GM19463 (cell line): Measurements from ENCODE around the gene MAP2K6.

ENCODE experiments used
- ATAC-seq: cut with Tn5 transposase; IDR thresholded peaks from one replicate; pipeline ENCODE4 v1.9.1; 2021; ENCODE audit warnings: mild to moderate bottlenecking, moderate library complexity; ENCODE audit not compliant: unreplicated experiment

The MAP2K6 gene

DNA sequence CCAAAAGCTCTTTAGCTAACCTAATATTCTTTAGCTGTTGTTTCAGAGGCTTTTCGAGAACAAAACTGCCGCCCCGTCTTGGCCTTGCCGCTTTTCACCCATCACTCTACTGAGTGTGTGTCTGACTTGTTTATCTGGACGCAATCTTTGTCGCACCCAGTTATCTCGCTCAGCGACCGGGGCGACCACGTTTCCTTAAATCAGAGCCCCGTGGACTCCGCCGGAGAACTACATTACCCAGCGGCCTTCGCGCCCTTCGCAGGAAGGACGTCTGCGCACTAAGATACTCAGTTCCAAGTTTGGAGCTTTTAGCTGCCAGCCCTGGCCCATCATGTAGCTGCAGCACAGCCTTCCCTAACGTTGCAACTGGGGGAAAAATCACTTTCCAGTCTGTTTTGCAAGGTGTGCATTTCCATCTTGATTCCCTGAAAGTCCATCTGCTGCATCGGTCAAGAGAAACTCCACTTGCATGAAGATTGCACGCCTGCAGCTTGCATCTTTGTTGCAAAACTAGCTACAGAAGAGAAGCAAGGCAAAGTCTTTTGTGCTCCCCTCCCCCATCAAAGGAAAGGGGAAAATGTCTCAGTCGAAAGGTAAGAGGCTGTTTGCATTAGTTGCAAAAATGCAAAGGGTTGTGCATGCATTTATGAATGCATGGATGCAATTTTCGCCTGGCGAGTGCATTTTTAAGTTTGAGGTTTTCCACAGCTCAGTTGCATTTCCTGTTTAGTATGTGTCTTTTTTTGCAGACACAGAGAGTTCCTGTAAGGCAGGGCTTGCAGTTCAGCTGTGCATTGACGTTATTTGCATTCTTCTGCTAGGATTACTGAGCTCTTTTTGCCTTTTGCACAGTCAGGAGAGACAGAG lies at the start of gene MAP2K6:
TSS of gene MAP2K6 (plus strand) at position 290 of the 867 bp plus-strand sequence. CDS start at position 578, 288 bp downstream.
- peak; percentile 98 for ATAC-seq

DNA sequence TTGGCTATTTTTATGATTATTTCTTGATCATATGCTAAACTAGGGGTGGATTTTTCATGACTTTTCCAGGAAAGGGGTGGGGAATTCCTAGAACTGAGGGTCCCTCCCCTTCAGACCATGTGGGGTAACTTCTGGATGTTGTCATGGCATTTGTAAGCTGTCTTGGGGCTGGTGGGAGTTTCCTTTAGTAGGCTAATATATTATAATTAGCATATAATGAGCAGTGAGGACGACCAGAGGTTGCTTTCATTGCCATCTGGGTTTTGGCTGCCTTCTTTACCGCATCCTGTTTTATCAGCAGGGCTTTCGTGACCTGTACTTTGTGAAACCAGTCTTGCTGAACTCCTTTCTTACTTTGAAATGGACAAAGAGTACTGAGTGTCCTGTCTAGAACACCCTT lies 47.2 kb upstream of the MAP2K6 start:
- ATAC-seq = peak; percentile 53

DNA sequence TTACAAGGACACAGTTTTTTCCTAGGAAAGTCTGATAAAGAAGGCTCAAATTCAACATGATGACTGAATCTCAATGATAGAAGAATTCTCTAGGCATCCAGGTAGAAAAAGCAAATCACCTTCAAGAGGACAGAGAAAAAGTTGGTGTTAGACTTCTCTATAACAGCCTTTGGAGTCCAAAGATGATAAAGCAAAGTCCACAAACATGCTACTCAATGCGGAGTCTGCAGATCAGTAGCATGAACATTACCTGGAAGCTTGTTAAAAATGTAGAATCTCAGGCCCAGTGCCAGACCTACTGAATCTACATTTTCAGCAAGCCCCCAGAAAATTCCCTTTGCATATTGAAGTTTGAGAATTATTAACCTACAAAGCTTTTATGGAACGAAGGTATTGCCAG lies 41.4 kb upstream of the MAP2K6 start:
- ATAC-seq = no peak

DNA sequence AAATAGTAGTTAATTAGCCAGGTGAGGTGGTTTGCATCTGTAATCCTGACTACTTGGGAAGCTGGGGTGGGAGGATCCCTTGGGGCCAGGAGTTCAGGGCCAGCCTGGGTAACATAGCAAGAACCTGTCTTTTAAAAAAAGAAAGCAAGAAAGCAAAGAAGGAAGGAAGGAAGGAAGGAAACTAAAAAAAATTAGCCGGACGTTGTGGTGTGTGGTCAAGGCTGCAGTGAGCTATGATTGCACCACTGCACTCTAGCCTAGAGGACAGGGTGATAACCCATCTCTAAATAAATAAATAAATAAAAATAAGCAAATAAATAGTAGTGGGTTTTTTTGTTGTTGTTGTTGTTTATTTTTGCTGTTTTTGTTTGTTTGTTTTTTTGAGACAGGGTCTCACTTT lies 39.3 kb upstream of the MAP2K6 start:
- ATAC-seq = no peak

DNA sequence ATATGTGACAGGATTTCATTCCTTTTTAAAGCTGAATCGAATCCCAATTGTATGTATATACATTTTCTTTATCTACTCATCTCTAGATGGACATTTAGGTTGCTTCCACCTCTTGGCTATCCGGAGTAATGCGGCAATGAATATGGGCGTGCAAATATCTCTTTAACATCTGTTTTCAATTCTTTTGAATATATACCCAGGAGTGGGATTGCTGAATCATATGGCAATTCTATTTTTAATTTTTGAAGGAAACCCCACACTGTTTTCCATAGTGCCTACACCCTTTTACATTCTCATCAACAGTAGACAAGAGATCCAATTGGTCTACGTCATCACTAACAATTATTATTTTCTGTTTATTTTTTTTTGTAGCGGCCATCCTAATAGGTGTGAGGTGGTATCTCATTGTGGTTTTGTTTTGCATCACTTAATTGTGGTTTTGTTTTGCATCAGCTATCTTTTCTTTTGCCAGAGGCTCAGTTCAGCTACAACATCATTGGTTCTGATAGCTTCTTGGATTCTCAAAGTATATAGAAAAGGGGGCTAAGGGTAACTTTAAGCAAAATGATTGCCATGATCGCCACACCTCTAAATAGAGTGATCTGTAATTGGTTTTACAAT lies 25.6 kb upstream of the MAP2K6 start:
- ATAC-seq = no peak

DNA sequence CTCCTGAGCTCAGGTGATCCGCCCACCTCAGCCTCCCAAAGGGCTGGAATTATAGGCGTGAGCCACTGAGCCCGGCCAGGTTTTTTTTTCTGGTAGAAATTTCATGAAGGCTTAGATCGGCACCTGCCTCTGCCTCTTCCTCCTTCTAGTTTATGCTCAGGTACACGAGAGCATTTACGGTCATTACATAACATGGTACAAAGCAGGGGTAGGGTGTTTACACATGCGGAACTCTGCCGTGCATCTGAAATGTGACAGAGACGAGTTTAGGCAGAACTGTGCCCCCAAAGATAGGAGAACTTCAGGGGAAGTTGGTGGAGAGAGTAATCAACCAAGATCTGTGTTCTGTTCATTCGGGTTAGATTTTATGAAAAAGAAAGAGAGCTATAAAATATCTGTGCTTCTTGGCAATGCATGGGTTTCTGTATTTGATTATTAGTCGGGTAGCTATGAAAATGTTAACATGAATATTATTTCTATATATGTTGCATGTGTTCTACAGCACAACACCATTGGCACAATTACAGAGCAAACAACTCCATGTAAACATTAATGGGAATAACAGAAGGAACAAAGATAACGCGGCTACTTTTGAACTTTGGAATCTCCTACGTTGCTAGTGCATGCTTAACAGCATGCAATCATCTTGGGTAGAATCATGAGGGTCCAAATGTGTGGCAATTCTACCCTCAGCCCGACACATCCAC lies 23.5 kb upstream of the MAP2K6 start:
- ATAC-seq = no peak

DNA sequence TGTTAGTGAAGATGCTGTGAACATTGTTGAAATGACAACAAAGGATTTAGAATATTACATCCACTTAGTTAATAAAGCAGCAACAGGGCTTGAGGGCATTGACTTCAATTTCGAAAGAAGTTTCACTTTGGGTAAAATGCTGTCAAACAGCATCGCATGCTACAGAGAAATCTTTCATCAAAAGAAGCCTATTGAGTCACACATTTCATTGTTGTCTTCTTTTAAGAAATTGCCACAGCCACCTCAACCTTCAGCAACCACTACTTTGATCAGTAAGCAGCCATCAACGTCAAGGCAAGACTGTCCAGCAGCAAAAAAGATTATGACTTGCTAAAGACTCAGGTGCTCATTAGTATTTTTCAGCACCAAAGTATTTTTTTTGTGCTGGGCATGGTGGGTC lies 13.2 kb upstream of the MAP2K6 start:
- no peak for ATAC-seq

DNA sequence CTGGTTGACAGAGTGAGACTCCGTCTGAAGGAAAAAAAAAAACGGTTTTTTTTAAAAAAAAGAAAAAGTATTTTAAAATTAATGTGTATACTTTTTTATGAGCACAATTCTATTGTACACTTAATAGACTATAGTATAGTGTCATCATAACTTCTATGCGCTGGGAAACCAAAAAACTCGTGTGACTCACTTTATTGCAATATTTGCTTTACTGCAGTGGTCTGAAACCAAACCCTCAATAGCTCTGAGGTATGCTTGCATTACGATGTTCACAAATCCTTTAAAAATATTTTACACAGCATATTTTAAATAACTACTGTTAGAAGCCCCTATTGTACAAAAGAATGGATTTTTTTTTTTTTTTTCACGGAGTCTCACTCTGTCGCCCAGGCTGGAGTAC lies 12.4 kb upstream of the MAP2K6 start:
- no peak for ATAC-seq

DNA sequence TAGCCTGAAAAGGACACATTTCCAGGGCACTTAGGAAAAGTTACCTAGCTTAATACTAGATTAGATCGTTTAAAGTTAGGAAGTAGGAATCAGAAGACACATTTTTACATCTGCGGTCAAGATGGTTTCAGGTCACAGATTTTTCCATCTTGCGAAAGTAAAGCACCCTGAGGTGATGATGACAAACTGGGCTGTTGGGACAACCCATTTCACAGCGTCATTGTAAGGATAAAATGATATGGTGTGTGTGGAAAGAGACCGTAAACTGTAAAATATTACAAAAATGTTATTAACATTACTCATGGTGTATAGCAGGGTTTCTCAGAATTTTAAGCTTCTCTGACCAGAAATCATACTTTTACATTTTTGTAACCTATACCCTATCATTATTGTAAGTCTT lies 10.1 kb upstream of the MAP2K6 start:
- ATAC-seq = no peak

DNA sequence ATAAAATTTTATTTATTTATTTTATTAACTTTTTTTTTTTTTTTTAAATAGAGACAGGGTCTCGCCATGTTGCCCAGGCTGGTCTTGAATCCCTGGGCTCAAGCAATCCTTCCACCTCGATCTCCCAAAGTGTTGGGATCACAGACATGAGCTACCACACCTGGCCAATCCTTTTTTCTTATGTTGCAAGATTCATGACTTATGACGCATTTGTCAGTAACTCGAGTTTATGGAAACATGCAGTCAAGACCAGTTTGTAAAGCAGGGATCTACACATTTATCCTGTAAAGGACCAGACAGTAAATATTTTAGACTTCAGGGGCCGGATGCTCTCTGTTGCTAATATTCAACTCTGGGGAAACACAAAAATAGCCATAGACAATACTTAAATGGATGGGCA lies 9.4 kb upstream of the MAP2K6 start:
- ATAC-seq = no peak

DNA sequence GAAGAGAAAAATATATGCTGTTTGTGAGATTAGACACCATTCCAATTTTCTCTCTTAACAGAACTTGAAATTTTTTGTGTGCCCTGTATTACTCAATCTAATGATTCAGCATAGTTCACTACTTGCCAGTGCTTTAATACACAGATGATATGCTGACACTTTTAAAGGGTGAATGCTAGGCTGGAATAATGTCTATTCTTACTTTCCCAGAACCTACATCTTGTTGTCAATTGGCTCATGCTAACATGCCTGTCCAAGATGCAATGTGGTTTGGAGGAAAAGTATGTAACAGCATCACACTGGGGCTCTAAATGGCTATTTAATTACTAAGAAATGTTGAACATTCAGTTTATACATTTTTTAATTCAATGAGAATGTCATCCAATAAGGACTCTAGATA lies 7.6 kb upstream of the MAP2K6 start:
- ATAC-seq = no peak

DNA sequence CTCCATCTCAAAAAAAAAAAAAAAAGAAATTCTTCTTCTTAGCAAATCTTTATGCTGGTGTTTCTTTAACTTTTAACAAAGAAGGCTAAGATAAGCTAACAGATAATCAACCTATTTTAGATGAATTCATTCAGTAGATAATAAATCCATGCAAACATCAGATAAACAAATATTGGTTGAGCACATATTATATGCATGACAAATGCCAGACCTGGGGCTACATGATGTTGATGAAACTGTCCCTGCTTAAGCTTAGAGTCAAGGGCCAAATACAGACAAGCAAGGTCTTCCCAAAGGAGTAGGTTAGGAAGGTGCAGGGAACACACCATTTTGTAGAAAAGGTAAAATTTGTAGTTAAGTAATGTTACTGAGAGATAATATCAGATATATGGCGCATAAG lies 6.7 kb upstream of the MAP2K6 start:
- no peak for ATAC-seq

DNA sequence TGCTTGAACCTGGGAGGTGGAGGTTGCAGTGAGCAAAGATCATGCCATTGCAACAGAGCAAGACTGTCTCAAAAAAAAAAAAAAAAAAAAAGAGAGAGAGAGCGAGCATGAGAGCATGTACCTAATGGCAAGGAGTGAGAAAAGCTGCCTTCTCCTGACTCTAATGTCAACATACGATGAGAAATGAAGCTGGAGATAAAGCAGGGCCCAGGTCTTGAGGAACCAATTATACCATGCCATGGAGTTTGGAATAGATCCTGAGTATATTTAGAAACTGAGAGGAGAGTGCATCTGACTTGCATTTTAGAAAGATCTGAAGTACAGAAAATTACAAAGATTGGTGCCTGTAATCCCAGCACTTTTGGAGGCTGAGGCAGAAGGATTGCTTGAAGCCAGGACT lies 3.8 kb upstream of the MAP2K6 start:
- ATAC-seq = no peak

DNA sequence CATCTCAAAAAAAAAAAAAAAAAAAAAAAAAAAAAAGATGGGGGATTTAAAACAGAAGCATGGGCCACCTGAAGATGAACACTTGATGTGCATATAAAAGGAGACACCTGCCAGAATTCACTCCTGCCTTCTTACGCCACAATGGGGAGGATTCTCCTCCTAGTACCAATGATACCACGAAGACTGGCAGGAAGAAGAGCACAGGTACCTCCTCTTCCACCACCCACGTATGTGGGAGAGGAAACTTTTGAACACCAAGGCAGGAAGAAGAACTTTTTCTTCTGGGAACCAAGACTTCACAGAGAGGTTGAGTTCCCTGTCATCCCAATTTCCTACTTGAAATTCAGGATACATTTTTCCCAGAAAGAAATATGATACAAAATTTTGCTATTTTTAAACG lies 2.7 kb upstream of the MAP2K6 start:
- ATAC-seq = no peak

DNA sequence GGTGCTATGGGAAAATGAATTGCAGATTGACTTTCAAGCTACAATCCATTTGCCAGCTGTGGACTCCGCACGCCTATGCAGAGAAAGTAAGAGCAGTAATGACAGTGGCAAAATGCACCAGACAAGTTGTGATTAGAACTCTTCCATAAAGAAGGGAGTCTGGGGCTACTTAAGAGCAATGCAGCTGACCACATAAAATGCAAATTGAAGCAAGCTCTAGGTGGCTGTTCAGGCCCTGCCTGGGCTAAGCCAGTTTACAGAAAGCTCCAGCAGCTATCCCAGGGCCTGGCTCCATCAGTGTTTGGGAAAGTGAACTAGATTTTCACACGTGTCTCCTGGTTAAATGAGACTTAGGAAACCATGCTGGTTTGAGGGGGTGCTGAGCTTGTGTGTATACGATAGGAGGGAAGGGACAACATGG lies 2.2 kb upstream of the MAP2K6 start:
- ATAC-seq = no peak

DNA sequence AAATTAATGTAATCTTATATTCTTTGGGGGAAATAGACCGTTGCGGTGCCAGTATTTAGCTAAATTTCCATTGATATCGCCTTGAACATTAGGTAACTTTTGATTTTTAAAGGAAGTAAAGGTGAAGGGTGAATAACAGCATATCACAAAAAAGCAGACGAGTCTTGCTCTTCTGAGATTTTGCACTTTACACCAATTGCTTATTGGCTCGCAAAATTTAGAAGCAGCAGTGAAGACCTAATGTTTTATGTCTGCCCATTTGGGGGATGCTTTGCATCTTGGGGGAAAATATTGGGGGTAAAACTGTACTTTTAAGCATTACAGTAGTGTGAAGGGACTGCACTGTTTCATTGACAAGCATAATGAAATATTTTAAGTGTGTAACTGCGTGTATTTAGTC lies 934 bp downstream of the MAP2K6 start:
- no peak for ATAC-seq

DNA sequence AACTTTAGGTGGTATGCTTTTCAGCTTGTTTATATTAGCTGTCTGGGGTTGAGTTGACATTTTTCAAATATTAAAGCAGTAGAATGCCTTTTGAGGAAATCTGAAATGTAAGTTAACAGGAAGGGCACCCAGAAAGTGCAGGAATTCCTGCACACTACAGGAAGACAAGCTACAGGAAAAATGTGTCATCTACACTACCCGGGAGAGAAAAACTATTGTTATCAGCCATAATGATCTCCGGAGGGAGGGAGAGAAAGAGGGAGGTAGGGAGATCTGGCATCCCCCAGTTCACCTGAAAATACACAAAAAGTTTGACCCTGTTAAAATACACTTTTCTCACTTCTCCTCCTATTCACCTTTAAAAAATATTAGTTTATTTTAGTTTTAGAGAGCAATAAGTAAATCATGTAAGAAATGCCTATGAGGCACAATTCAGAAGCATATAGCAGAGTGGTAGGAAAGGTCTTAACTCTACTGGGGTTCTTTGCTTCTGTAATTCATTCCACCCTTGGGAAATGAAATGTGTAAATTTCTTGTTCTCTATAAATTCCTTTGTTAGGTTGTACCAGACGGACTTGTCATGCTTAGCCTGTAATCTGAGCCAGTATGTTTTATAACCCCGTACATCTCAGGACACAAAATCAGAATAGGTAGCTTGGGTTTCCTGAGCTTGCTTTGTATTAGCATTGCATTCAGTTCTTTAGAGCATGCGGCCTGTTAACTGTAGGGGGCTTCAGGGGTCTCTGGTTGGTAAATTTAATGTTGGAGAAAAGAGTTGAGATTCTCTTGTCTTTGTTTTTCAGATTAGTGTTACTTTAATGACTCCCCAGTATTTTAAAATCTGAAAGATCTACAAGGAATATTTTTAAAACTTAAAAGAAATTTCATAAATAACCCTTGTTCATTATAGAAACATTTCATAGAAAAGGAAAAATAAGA lies 3.3 kb downstream of the MAP2K6 start:
- no peak for ATAC-seq

DNA sequence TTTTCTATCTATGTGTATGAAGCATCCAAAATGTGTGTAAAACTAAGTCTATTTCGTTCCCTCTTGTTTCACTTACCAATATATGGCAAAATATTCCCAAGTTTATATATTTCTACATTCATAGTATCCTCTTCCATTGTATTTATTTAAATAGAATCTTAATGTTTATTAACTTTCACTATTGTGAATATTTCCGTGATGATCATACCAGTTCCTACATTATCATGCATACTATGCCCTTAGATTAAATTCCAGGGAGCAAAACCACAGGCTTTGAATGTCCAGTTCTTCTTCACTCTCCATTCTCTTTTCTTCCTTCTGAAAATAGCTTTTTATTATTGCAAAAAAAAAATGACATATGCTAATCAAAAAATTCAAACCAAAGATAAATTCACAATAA lies 4.0 kb downstream of the MAP2K6 start:
- ATAC-seq = no peak

DNA sequence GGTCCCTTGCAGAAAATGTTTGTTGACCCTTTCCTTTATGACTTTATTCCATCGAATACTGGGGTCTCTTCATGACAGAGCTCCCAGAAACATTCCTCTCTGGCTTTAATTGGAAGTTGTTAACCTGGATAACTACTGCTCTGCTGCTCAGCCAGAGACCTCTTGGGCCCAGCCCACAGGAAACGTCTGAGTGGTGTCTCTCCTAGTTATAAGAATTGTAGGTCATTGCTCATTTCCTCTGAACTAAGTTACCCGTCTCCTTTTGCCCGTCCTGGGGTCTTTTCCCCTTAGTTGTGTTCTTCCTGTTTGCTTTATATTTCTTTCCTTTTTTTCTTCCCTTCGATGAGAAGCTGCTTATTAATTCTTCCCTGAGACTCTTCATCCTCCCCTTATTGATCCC lies 9.0 kb downstream of the MAP2K6 start:
- ATAC-seq = no peak

DNA sequence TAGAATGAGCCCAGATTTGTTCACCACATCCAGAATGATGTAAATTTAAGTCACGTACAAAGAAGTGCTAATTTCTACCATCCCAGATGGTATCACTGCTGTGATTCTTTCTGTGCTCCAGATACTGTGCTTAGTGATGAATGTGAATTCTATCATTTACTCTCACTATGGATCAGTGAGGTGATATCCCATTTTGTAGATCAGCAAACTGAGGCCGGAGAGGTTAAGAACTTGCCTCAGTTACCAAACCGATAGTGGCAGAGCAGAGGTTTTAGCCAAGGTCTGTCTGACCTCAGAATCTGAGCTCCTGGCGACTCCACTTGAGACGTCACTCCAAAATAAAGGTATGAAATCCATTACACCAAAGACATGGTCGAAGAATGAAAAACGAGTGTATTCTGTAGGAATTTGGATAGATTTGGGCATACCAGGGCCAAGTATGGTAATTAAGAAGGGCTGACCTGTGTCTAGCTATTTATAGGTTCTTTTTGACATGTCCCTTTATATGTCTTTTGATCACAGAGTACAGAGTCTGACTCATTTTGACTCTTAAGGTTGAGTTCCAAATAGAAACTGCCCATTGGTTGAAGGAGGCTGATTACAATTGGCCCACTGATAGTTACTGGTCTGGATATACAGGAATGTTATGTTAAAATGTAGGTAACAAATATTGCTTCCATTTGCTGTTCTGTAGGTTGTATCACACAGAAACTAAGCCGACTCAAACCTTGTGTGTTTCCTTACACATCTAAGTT lies 10.0 kb downstream of the MAP2K6 start:
- ATAC-seq = no peak
